NCI-H1092 treated with DMSO at 0.1 percent for 48 hours (cell line): Measurements from ENCODE around the gene WDR11.
"Not testable (repeated sequence)": the region's sequence is repeated elsewhere in the genome, so short reads cannot be mapped to it uniquely, and the experiment has no call there.

ENCODE experiments used
- DNase-seq: peaks from one replicate; lab custom pipeline; 2025; lab: John Stamatoyannopoulos, UW

Gene WDR11

GRCh38 chr10:120841522-120842189 is 9.5 kb upstream of the WDR11 start:
- DNase-seq: no peak

GRCh38 chr10:120854388-120854787 is 3.2 kb downstream of the WDR11 start:
- DNase-seq: no peak

GRCh38 chr10:120861178-120861855 is 10.2 kb downstream of the WDR11 start:
- DNase-seq: no peak

- no peak for DNase-seq
These were observed 22.6 kb downstream of the WDR11 start for GRCh38 chr10:120873741-120874140.

- no peak for DNase-seq
These were observed 31.9 kb downstream of the WDR11 start for GRCh38 chr10:120883071-120883470.

GRCh38 chr10:120887482-120887881 is 36.3 kb downstream of the WDR11 start:
- DNase-seq: no peak

- no peak for DNase-seq
These were observed 40.2 kb downstream of the WDR11 start for GRCh38 chr10:120891365-120891764.

GRCh38 chr10:120894556-120894955 is 43.4 kb downstream of the WDR11 start:
- no peak for DNase-seq

GRCh38 chr10:120897343-120897742 is 46.2 kb downstream of the WDR11 start:
- DNase-seq: no peak

GRCh38 chr10:120905268-120905667 is 54.1 kb downstream of the WDR11 start:
- no peak for DNase-seq

GRCh38 chr10:120917521-120918250 is 66.5 kb downstream of the WDR11 start:
- DNase-seq: no peak

GRCh38 chr10:120923886-120924285 is 72.7 kb downstream of the WDR11 start:
- DNase-seq: not testable (repeated sequence)

- DNase-seq: no peak
These were observed 75.4 kb downstream of the WDR11 start for GRCh38 chr10:120926611-120927010.

- no peak for DNase-seq
These were observed 76.2 kb downstream of the WDR11 start for GRCh38 chr10:120927352-120927751.

- DNase-seq: no peak
These were observed 78.0 kb downstream of the WDR11 start for GRCh38 chr10:120929166-120929565.

- no peak for DNase-seq
These were observed 80.3 kb downstream of the WDR11 start for GRCh38 chr10:120931423-120931822.

- no peak for DNase-seq
These were observed 80.8 kb downstream of the WDR11 start for GRCh38 chr10:120931999-120932398.

- DNase-seq: no peak
These were observed 87.7 kb downstream of the WDR11 start for GRCh38 chr10:120938822-120939221.

- no peak for DNase-seq
These were observed 89.2 kb downstream of the WDR11 start for GRCh38 chr10:120940299-120940900.

GRCh38 chr10:120941501-120941900 is 90.3 kb downstream of the WDR11 start:
- DNase-seq: no peak

GRCh38 chr10:120942806-120943413 is 91.7 kb downstream of the WDR11 start:
- DNase-seq: peak; percentile 51

- DNase-seq: no peak
These were observed 92.4 kb downstream of the WDR11 start for GRCh38 chr10:120943542-120943941.
